Type B pancreatic cell (in vitro differentiated cells): ENCODE results near the gene PCNX3. TPM values are rescaled to one million over a fixed set of nuclear protein-coding genes. Genes with fewer than 3 reads are reported as not detected.

ENCODE experiments used
- DNase-seq: peaks from one replicate; pipeline ENCODE4 v3.0.0; 2021; ENCODE audit warnings: mixed read lengths; ENCODE audit not compliant: unreplicated experiment; ENCODE audit errors: extremely low spot score
- H3K27ac Mint-ChIP-seq: 2 replicates; pipeline ENCODE4 v1.8.0; 2021; ENCODE audit warnings: mild to moderate bottlenecking, mixed read lengths
- H3K27me3 Mint-ChIP-seq: 2 replicates; pipeline ENCODE4 v1.8.0; 2021; ENCODE audit warnings: mixed read lengths
- H3K36me3 Mint-ChIP-seq: 2 replicates; pipeline ENCODE4 v1.8.0; 2021; ENCODE audit warnings: mixed read lengths
- H3K4me1 Mint-ChIP-seq: one replicate; pipeline ENCODE4 v1.8.0; 2021; ENCODE audit warnings: mixed read lengths; ENCODE audit not compliant: unreplicated experiment
- H3K4me3 Mint-ChIP-seq: 2 replicates; pipeline ENCODE4 v1.8.0; 2021; ENCODE audit warnings: mild to moderate bottlenecking, mixed read lengths
- H3K9me3 Mint-ChIP-seq: 2 replicates; pipeline ENCODE4 v1.8.0; 2021; ENCODE audit warnings: mixed read lengths
- total RNA-seq: library from RNA; stranded (reverse); gene quantifications from 2 replicates; pipeline ENCODE4 v1.2.1, GENCODE V29; 2021; ENCODE audit warnings: low replicate concordance
- TF ChIP-seq, protein P1 (sequence below): fragments of 200-600 bp; sonication (generic); conservative IDR thresholded peaks from 2 replicates; pipeline ENCODE4 v1.5.0; 2021; ENCODE audit warnings: antibody characterized with exemption, mild to moderate bottlenecking

Gene PCNX3
- total RNA-seq, 1 donor from 2014 or later: 44.9 TPM

GRCh38 chr11:65634109-65634436 lies 18.5 kb downstream of the PCNX3 start:
- peaks cover 4% of the 10 kb centered on the region for H3K4me1 Mint-ChIP-seq
- no peak overlapping the region for H3K27ac Mint-ChIP-seq
- TF ChIP-seq, protein P1, sequence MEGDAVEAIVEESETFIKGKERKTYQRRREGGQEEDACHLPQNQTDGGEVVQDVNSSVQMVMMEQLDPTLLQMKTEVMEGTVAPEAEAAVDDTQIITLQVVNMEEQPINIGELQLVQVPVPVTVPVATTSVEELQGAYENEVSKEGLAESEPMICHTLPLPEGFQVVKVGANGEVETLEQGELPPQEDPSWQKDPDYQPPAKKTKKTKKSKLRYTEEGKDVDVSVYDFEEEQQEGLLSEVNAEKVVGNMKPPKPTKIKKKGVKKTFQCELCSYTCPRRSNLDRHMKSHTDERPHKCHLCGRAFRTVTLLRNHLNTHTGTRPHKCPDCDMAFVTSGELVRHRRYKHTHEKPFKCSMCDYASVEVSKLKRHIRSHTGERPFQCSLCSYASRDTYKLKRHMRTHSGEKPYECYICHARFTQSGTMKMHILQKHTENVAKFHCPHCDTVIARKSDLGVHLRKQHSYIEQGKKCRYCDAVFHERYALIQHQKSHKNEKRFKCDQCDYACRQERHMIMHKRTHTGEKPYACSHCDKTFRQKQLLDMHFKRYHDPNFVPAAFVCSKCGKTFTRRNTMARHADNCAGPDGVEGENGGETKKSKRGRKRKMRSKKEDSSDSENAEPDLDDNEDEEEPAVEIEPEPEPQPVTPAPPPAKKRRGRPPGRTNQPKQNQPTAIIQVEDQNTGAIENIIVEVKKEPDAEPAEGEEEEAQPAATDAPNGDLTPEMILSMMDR: no peak
- no peaks in the 10 kb centered on the region for H3K36me3 Mint-ChIP-seq
- no peak overlapping the region for H3K4me3 Mint-ChIP-seq
- no peaks in the 10 kb centered on the region for H3K27me3 Mint-ChIP-seq
- H3K9me3 Mint-ChIP-seq: no peaks in the 10 kb centered on the region
- DNase-seq: no peak

GRCh38 chr11:65634440-65634839 lies 18.9 kb downstream of the PCNX3 start:
- no peak for DNase-seq
- no peaks in the 10 kb centered on the region for H3K36me3 Mint-ChIP-seq
- H3K27me3 Mint-ChIP-seq: no peaks in the 10 kb centered on the region
- no peak overlapping the region for H3K4me3 Mint-ChIP-seq
- H3K27ac Mint-ChIP-seq: no peak overlapping the region
- TF ChIP-seq, protein P1: no peak
- no peaks in the 10 kb centered on the region for H3K9me3 Mint-ChIP-seq
- peaks cover 4% of the 10 kb centered on the region for H3K4me1 Mint-ChIP-seq

DNA sequence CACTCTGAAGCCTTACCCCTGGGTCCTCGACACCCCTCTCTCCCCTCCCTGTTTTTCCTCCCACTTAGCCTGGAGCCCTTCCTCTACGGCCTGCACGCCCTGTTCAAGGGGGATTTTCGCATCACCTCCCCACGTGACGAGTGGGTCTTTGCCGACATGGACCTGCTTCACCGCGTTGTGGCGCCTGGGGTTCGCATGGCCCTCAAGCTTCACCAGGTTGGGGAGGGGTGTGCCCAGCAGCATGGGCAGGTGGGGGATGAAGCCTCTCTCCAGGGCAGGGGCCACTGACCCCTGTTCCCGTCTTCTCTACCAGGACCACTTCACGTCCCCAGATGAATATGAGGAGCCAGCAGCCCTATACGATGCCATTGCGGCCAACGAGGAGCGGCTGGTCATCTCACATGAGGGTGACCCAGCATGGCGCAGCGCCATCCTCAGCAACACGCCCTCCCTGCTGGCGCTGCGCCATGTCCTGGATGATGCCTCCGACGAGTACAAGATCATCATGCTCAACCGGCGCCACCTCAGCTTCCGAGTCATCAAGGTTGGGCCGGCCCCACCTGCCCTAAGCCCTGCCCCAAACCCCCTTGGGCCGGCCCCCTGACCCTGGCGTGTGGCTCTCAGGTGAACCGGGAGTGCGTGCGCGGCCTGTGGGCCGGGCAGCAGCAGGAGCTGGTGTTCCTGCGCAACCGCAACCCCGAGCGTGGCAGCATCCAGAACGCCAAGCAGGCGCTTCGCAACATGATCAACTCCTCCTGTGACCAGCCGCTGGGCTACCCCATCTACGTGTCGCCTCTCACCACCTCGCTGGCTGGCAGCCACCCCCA lies 19.5 kb downstream of the PCNX3 start:
- no peaks in the 10 kb centered on the region for H3K9me3 Mint-ChIP-seq

GRCh38 chr11:65636108-65637031 lies 20.8 kb downstream of the PCNX3 start:
- TF ChIP-seq, protein P1: no peak
- no peak for DNase-seq
- Mint-ChIP-seq H3K27ac (no peak overlapping the region), H3K9me3 (no peaks in the 10 kb centered on the region), H3K4me3 (peak overlapping the region; percentile 69), H3K36me3 (no peaks in the 10 kb centered on the region), H3K4me1 (peaks cover 4% of the 10 kb centered on the region), H3K27me3 (no peaks in the 10 kb centered on the region)

More for the DNA sequence above, 19.5 kb downstream of the PCNX3 start:
- no peak for DNase-seq
- no peak overlapping the region for H3K4me3 Mint-ChIP-seq
- TF ChIP-seq, protein P1: no peak
- H3K4me1 Mint-ChIP-seq: peaks cover 4% of the 10 kb centered on the region
- no peaks in the 10 kb centered on the region for H3K27me3 Mint-ChIP-seq
- no peak overlapping the region for H3K27ac Mint-ChIP-seq
- no peaks in the 10 kb centered on the region for H3K36me3 Mint-ChIP-seq

GRCh38 chr11:65637032-65637557 lies 21.5 kb downstream of the PCNX3 start:
- Mint-ChIP-seq H3K4me1 (peaks cover 4% of the 10 kb centered on the region), H3K4me3 (peak overlapping the region; percentile 87)

More at GRCh38 chr11:65637032-65637557, 21.5 kb downstream of the PCNX3 start:
- Mint-ChIP-seq H3K27me3 (peaks cover 3% of the 10 kb centered on the region), H3K27ac (peak overlapping the region; percentile 55), H3K36me3 (no peaks in the 10 kb centered on the region), H3K9me3 (no peaks in the 10 kb centered on the region)
- no peak for DNase-seq
- TF ChIP-seq, protein P1: no peak
